Hepatocyte (in vitro differentiated cells): ENCODE data around the gene CACNA1C.

ENCODE experiments used
- CTCF ChIP-seq: fragments of 200-600 bp; sonication (generic); IDR thresholded peaks from 2 replicates; pipeline ENCODE4 v1.5.1; 2016; ENCODE audit warnings: antibody characterized with exemption, mild to moderate bottlenecking; ENCODE audit not compliant: poor library complexity
- EZH2 ChIP-seq: fragments of 200-600 bp; sonication (generic); IDR thresholded peaks from 2 replicates; pipeline ENCODE4 v1.6.1; 2016; ENCODE audit warnings: antibody characterized with exemption, mild to moderate bottlenecking, borderline replicate concordance
- EZH2phosphoT487 ChIP-seq: fragments of 200-600 bp; sonication (generic); IDR thresholded peaks from one replicate; pipeline ENCODE4 v1.6.1; 2018; ENCODE audit warnings: antibody characterized with exemption, mild to moderate bottlenecking, low read depth, moderate library complexity; ENCODE audit not compliant: unreplicated experiment, severe bottlenecking

GRCh38 chr12:2509137-2509536, 456.4 kb downstream of the CACNA1C start:
- TF ChIP-seq CTCF (no peak), EZH2phosphoT487 (no peak), EZH2 (no peak)
